PC-9 (cell line): Measurements from ENCODE around the gene C10orf71.

Experiments used
- CTCF ChIP-seq: fragments of 200-600 bp; sonication (generic); conservative IDR thresholded peaks from 2 replicates; pipeline ENCODE4 v1.6.1; 2017; ENCODE audit warnings: mixed run types, antibody characterized with exemption, mild to moderate bottlenecking, moderate library complexity
- EZH2 ChIP-seq: fragments of 200-600 bp; sonication (generic); IDR thresholded peaks from 2 replicates; pipeline ENCODE4 v1.8.0; 2017; ENCODE audit warnings: antibody characterized with exemption, low read depth

GRCh38 chr10:49279015-49279880, 19.7 kb upstream of the C10orf71 start:
- TF ChIP-seq CTCF (no peak), EZH2 (no peak)
